ENCODE measurements around the gene CADPS.

DNA sequence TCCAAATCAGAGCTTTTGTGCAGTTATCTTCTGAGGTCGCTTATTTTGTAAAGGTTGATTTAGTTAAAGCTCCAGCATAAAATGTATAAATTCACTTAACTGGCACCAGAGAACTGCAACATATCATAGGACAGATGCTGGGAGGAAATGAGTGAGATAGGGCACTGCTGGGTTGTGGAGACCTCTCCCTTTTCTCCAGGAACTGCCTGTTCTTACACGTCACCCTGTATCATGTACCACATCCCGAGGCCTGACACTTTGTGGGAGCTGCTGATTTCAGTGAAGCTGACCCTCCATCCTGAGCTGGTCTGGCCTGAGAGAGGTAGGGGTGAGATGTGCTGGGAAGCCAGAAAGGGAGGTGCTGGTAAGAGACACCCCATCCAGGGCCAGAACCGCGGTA is 288.0 kb downstream of the CADPS start:
- TF ChIP-seq, protein P1, sequence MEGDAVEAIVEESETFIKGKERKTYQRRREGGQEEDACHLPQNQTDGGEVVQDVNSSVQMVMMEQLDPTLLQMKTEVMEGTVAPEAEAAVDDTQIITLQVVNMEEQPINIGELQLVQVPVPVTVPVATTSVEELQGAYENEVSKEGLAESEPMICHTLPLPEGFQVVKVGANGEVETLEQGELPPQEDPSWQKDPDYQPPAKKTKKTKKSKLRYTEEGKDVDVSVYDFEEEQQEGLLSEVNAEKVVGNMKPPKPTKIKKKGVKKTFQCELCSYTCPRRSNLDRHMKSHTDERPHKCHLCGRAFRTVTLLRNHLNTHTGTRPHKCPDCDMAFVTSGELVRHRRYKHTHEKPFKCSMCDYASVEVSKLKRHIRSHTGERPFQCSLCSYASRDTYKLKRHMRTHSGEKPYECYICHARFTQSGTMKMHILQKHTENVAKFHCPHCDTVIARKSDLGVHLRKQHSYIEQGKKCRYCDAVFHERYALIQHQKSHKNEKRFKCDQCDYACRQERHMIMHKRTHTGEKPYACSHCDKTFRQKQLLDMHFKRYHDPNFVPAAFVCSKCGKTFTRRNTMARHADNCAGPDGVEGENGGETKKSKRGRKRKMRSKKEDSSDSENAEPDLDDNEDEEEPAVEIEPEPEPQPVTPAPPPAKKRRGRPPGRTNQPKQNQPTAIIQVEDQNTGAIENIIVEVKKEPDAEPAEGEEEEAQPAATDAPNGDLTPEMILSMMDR (IDR thresholded peaks at IDR 0.05) = no peak
- no peak for TF ChIP-seq POLR2A (IDR thresholded peaks at IDR 0.05)
